GM10266 (cell line): ENCODE measurements around the gene TNNC1.

Experiments used
- DNase-seq: peaks from one replicate; pipeline ENCODE4 v3.0.0; 2012; ENCODE audit errors: extremely low spot score
- CTCF ChIP-seq: IDR thresholded peaks from 2 replicates; pipeline ENCODE4 v1.5.1; 2012; ENCODE audit warnings: mild to moderate bottlenecking, low read depth; ENCODE audit not compliant: control insufficient read depth, insufficient read depth; ENCODE audit errors: missing control alignments

Gene TNNC1

GRCh38 chr3:52453496-52454249 lies at the start of gene TNNC1:
TNNC1 (minus strand) TSS chr3:52454041; CDS start chr3:52454015, 26 bp downstream.
- no peak for TF ChIP-seq CTCF
- no peak for DNase-seq

GRCh38 chr3:52502808-52503350 lies 49.0 kb upstream of the TNNC1 start:
- DNase-seq, result no peak
- TF ChIP-seq CTCF, result no peak

- DNase-seq, result no peak
- no peak for TF ChIP-seq CTCF
Measured at GRCh38 chr3:52502001-52502400, 48.2 kb upstream of the TNNC1 start.

GRCh38 chr3:52501046-52501445 lies 47.2 kb upstream of the TNNC1 start:
- no peak for DNase-seq
- TF ChIP-seq CTCF, result no peak

- no peak for DNase-seq
- no peak for TF ChIP-seq CTCF
Measured at GRCh38 chr3:52498137-52499054, 44.6 kb upstream of the TNNC1 start.

- no peak for DNase-seq
- TF ChIP-seq CTCF, result no peak
Measured at GRCh38 chr3:52495777-52496602, 42.1 kb upstream of the TNNC1 start.
